Activated CD4-positive, alpha-beta T cell treated with anti-CD3 and anti-CD28 coated beads, Interleukin-2, amount 10 ng/mL, durations not matched to agents 7 days and 5 days (primary cell): ENCODE data around the gene PCTP. TPM values are rescaled to one million over a fixed set of nuclear protein-coding genes. Genes with fewer than 3 reads are reported as not detected.

Source experiments
- CTCF ChIA-PET: fragments of 350-600 bp; sonication (Branson Sonifier 250); formaldehyde crosslinking; loops from one replicate; lab custom pipeline; 2021; ENCODE audit warnings: antibody characterized with exemption; lab: Charles Lee
- POLR2A ChIA-PET: fragments of 350-600 bp; sonication (Branson Sonifier 250); formaldehyde crosslinking; loops from one replicate; lab custom pipeline; 2021; ENCODE audit warnings: antibody characterized with exemption; lab: Charles Lee
- DNase-seq: peaks from one replicate; pipeline ENCODE4 v3.0.0-alpha.2; 2020
- H3K27ac Mint-ChIP-seq: one replicate; pipeline ENCODE4 v1.8.0; 2021; ENCODE audit warnings: mild to moderate bottlenecking, moderate library complexity, mixed read lengths
- H3K27me3 Mint-ChIP-seq: one replicate; pipeline ENCODE4 v1.8.0; 2021; ENCODE audit warnings: mixed read lengths
- H3K36me3 Mint-ChIP-seq: one replicate; pipeline ENCODE4 v1.8.0; 2021; ENCODE audit warnings: low read depth, mixed read lengths
- H3K4me1 Mint-ChIP-seq: one replicate; pipeline ENCODE4 v1.8.0; 2021; ENCODE audit warnings: mixed read lengths
- H3K4me3 Mint-ChIP-seq: one replicate; pipeline ENCODE4 v1.8.0; 2021; ENCODE audit warnings: mild to moderate bottlenecking, moderate library complexity, mixed read lengths
- H3K9me3 Mint-ChIP-seq: one replicate; pipeline ENCODE4 v1.8.0; 2021; ENCODE audit warnings: mixed read lengths
- total RNA-seq, 2 experiments: library from RNA; stranded (reverse); gene quantifications; one replicate each; pipeline ENCODE4 v1.2.3, GENCODE V29; 2021

Gene PCTP
- total RNA-seq, 2 experiments from 2014 or later = 6.5 TPM

- Mint-ChIP-seq H3K4me1 (peaks cover 12% of the 10 kb centered on the region), H3K27ac (no peak overlapping the region), H3K27me3 (peaks cover 32% of the 10 kb centered on the region), H3K36me3 (no peaks in the 10 kb centered on the region), H3K9me3 (no peaks in the 10 kb centered on the region), H3K4me3 (no peak overlapping the region)
- ChIA-PET CTCF (no interaction called here), POLR2A (interaction anchor here (0.6 kb wide), 1 partner anchor 826 kb away, joined by 3 read pairs; no protein-coding TSS in a partner anchor)
- DNase-seq = no peak
Measured at GRCh38 chr17:55730808-55731207, 20.0 kb upstream of the PCTP start.

DNA sequence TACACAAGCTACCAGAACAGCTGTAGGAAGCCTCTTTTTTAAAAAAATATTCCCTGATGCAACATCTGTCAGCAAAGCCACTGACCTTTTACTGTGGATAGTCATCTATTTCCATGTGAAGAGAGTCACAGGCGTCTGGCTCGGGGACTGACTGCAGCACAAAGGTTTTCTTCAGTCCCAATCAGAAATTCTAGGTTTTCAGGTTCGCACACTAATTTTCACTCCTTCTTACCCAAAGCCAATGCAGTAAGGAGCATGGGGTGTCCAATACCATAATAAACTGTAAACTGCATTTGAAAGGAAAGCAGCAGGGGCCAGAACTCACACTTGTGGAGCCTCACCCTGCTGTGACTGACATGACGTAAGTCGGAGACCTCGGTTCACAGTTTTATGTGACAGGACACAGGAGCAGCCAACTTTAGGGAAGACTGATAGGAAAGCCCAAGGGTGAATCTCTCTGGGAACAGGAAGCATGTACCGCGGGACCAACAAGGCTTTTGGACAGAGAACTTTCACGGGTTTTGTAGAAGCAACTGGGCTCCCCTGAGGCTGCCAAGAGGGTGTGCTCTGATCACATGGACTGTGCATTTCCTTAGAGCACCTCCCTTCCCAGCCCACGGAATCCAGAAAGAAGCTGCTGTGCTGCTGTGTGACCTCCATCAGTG lies 19.1 kb upstream of the PCTP start:
- ChIA-PET POLR2A (interaction anchor here (0.6 kb wide), 1 partner anchor 825 kb away, joined by 3 read pairs; no protein-coding TSS in a partner anchor), CTCF (no interaction called here)
- Mint-ChIP-seq H3K4me1 (peaks cover 13% of the 10 kb centered on the region), H3K9me3 (no peaks in the 10 kb centered on the region), H3K27ac (no peak overlapping the region), H3K4me3 (no peak overlapping the region), H3K36me3 (no peaks in the 10 kb centered on the region), H3K27me3 (peaks cover 25% of the 10 kb centered on the region)
- no peak for DNase-seq

DNA sequence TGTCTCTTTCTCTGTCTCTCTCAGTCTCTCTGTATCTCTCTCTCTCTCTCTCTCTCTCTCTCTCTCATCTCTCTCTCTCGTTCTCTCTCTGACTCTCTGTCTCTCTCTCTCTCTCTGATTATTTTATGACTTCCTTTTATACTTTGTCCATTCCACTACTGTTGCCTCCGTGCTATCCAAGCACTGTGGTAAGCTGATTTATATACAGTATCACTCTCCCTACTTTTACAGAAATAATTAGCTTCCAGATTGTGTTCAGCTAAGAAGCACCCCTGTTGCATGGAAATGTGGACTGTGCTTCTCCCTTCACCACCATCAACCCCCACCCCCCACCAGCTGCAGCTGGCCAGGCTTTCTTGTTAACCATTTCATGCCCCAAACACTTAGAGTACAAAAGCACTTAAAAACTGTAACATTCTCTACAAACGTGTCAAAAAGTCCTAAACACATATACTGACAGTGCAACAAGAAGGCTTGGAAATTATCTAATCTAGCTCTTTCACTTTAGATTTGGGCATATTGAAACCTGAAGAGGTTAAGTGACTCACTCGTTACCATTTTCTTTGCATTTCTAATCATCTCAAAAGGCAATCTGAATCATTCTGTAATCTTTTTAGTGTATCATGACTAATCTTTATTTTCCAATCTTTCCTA lies 16.6 kb upstream of the PCTP start:
- Mint-ChIP-seq H3K4me1 (peaks cover 13% of the 10 kb centered on the region), H3K27me3 (peaks cover 22% of the 10 kb centered on the region), H3K36me3 (no peaks in the 10 kb centered on the region), H3K9me3 (no peaks in the 10 kb centered on the region), H3K4me3 (no peak overlapping the region), H3K27ac (no peak overlapping the region)
- DNase-seq = no peak
- ChIA-PET CTCF (interaction anchor here (1.7 kb wide), 1 partner anchor 16 kb away, joined by 5 read pairs; no protein-coding TSS in a partner anchor), POLR2A (interaction anchor here (0.7 kb wide), 1 partner anchor 62 kb away, joined by 4 read pairs; no protein-coding TSS in a partner anchor)

DNA sequence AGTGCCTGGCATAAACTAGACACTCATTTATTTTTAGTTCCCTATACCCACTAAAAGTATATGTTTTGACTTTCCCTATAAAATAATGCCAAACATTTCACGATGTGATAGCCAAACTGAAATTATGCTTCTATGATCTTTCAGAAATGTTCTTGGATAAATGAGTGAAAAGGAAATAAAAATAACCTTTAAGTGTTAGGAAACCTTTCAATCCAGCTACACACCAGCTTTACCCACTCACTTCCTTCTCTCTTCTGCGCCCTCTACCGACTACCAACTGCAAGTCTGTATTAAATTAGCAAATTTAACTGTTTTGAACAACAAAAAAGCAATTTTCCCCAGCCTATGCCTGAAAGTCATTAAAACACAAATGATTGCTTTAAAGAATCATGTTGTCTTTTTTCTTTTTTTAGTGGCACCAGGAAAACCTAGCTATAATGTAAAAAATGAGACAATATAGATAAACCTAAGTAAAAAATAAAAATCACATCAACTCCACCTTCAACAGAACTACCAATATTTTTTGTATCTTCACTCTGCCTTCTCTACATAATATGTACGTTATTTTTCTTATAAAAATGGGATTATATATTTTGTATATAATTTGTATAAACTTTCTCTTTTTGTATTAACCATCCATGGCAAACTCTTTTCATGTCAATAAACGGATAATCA lies 15.0 kb upstream of the PCTP start:
- peaks cover 13% of the 10 kb centered on the region for H3K4me1 Mint-ChIP-seq
- peak; percentile 58 for DNase-seq
- H3K27ac Mint-ChIP-seq = no peak overlapping the region
- no peaks in the 10 kb centered on the region for H3K9me3 Mint-ChIP-seq
- no peak overlapping the region for H3K4me3 Mint-ChIP-seq
- ChIA-PET POLR2A (no interaction called here), CTCF (interaction anchor here (1.0 to 1.1 kb wide), 2 partner anchors 15 to 17 kb away, joined by 5 to 7 read pairs; partner anchors contain the start of gene PCTP)
- no peaks in the 10 kb centered on the region for H3K36me3 Mint-ChIP-seq
- peaks cover 21% of the 10 kb centered on the region for H3K27me3 Mint-ChIP-seq

GRCh38 chr17:55737976-55738501 lies 12.8 kb upstream of the PCTP start:
- Mint-ChIP-seq H3K4me1 (peaks cover 13% of the 10 kb centered on the region), H3K36me3 (no peaks in the 10 kb centered on the region), H3K9me3 (no peaks in the 10 kb centered on the region), H3K27ac (no peak overlapping the region), H3K27me3 (peaks cover 19% of the 10 kb centered on the region), H3K4me3 (no peak overlapping the region)
- POLR2A ChIA-PET = no interaction called here
- CTCF ChIA-PET = no interaction called here
- DNase-seq = no peak

GRCh38 chr17:55740511-55741355 lies 10.1 kb upstream of the PCTP start:
- no peak overlapping the region for H3K27ac Mint-ChIP-seq
- no peak overlapping the region for H3K4me3 Mint-ChIP-seq
- H3K4me1 Mint-ChIP-seq = peaks cover 2% of the 10 kb centered on the region
- no peaks in the 10 kb centered on the region for H3K9me3 Mint-ChIP-seq
- no peaks in the 10 kb centered on the region for H3K36me3 Mint-ChIP-seq
- DNase-seq = no peak
- POLR2A ChIA-PET = no interaction called here
- CTCF ChIA-PET = no interaction called here
- H3K27me3 Mint-ChIP-seq = peaks cover 25% of the 10 kb centered on the region

DNA sequence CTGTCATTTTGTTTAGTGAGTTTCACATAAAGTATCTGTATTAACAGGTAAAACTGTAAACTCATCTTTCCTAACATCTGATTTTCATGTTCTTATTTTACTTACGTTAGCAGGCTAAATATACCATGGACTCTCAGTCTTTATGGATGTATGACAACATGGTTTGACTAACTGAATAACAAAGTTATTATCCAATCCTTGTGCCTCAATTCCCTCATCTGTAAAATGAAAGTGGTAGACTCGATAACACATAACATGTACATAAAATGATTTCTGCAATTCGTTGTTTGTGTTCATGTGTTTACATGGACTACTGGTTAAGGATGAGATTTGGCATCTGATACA lies 9.5 kb upstream of the PCTP start:
- no peaks in the 10 kb centered on the region for H3K4me1 Mint-ChIP-seq
- H3K4me3 Mint-ChIP-seq = no peak overlapping the region
- H3K9me3 Mint-ChIP-seq = no peaks in the 10 kb centered on the region
- no peak overlapping the region for H3K27ac Mint-ChIP-seq
- H3K27me3 Mint-ChIP-seq = peaks cover 29% of the 10 kb centered on the region
- no peak for DNase-seq
- H3K36me3 Mint-ChIP-seq = no peaks in the 10 kb centered on the region
- ChIA-PET CTCF (no interaction called here), POLR2A (no interaction called here)

GRCh38 chr17:55742272-55743102 lies 8.4 kb upstream of the PCTP start:
- Mint-ChIP-seq H3K36me3 (no peaks in the 10 kb centered on the region), H3K4me3 (no peak overlapping the region), H3K27me3 (peaks cover 35% of the 10 kb centered on the region), H3K27ac (no peak overlapping the region), H3K9me3 (no peaks in the 10 kb centered on the region), H3K4me1 (no peaks in the 10 kb centered on the region)
- no peak for DNase-seq
- ChIA-PET POLR2A (no interaction called here), CTCF (interaction anchor here (0.6 kb wide), 1 partner anchor 67 kb away, joined by 4 read pairs; no protein-coding TSS in a partner anchor)

- CTCF ChIA-PET = no interaction called here
- H3K27me3 Mint-ChIP-seq = peaks cover 38% of the 10 kb centered on the region
- no peak overlapping the region for H3K4me3 Mint-ChIP-seq
- POLR2A ChIA-PET = no interaction called here
- DNase-seq = no peak
- no peak overlapping the region for H3K27ac Mint-ChIP-seq
- no peaks in the 10 kb centered on the region for H3K4me1 Mint-ChIP-seq
- no peaks in the 10 kb centered on the region for H3K36me3 Mint-ChIP-seq
- no peaks in the 10 kb centered on the region for H3K9me3 Mint-ChIP-seq
Measured at GRCh38 chr17:55743103-55743679, 7.7 kb upstream of the PCTP start.

- H3K27ac Mint-ChIP-seq = no peak overlapping the region
- H3K36me3 Mint-ChIP-seq = no peaks in the 10 kb centered on the region
- no peaks in the 10 kb centered on the region for H3K4me1 Mint-ChIP-seq
- CTCF ChIA-PET = no interaction called here
- POLR2A ChIA-PET = no interaction called here
- no peaks in the 10 kb centered on the region for H3K9me3 Mint-ChIP-seq
- DNase-seq = no peak
- peaks cover 48% of the 10 kb centered on the region for H3K27me3 Mint-ChIP-seq
- no peak overlapping the region for H3K4me3 Mint-ChIP-seq
Measured at GRCh38 chr17:55745258-55745657, 5.6 kb upstream of the PCTP start.

DNA sequence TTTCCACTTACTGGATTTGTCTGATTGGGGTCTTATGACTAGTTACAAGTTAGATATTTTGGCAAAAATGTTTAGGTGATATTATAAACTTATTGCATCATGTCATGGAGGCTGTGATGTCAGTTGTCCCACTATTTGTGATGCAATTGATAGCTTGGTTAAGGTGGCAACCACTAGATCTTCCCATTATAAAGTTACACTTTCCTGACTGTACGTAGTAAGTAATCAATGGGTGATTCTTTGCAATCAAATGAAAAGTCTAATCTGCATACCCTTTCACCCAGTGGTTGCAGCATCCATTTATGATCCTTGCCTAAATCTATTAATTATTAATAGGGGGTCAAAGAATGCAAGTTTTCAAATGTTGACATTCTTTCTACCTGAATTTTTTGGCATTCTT lies 4.4 kb upstream of the PCTP start:
- Mint-ChIP-seq H3K9me3 (no peaks in the 10 kb centered on the region), H3K4me3 (no peak overlapping the region), H3K4me1 (peaks cover 7% of the 10 kb centered on the region), H3K27me3 (peaks cover 46% of the 10 kb centered on the region), H3K27ac (no peak overlapping the region), H3K36me3 (no peaks in the 10 kb centered on the region)
- ChIA-PET POLR2A (no interaction called here), CTCF (no interaction called here)
- no peak for DNase-seq
